Inflammatory macrophage treated with lipopolysaccharide for 4 hours (primary cell): ENCODE data around the gene FANCG.

Experiments
- DNase-seq: peaks from one replicate; pipeline ENCODE4 v3.0.0-alpha.2; 2020

FANCG gene

GRCh38 chr9:35057271-35057620, 22.5 kb downstream of the FANCG start:
- no peak for DNase-seq

- DNase-seq, result no peak
Measured at GRCh38 chr9:35056571-35057270, 23.0 kb downstream of the FANCG start.

GRCh38 chr9:35054871-35055644, 24.7 kb downstream of the FANCG start:
- DNase-seq, result no peak

GRCh38 chr9:35054185-35054835, 25.4 kb downstream of the FANCG start:
- no peak for DNase-seq

- DNase-seq, result peak; percentile 27
Measured at GRCh38 chr9:35051069-35051967, 28.4 kb downstream of the FANCG start.

- no peak for DNase-seq
Measured at GRCh38 chr9:35048511-35048910, 31.2 kb downstream of the FANCG start.

- no peak for DNase-seq
Measured at GRCh38 chr9:35044071-35044470, 35.7 kb downstream of the FANCG start.

- no peak for DNase-seq
Measured at GRCh38 chr9:35042891-35043545, 36.7 kb downstream of the FANCG start.

GRCh38 chr9:35042081-35042604, 37.6 kb downstream of the FANCG start:
- DNase-seq, result peak; percentile 46

GRCh38 chr9:35035851-35036701, 43.7 kb downstream of the FANCG start:
- no peak for DNase-seq

GRCh38 chr9:35033101-35033500, 46.6 kb downstream of the FANCG start:
- DNase-seq, result no peak

GRCh38 chr9:35029852-35030251, 49.9 kb downstream of the FANCG start:
- no peak for DNase-seq

GRCh38 chr9:35029241-35029640, 50.5 kb downstream of the FANCG start:
- no peak for DNase-seq

GRCh38 chr9:35028341-35028740, 51.4 kb downstream of the FANCG start:
- no peak for DNase-seq

- DNase-seq, result no peak
Measured at GRCh38 chr9:35027860-35028259, 51.9 kb downstream of the FANCG start.

- no peak for DNase-seq
Measured at GRCh38 chr9:35027374-35027773, 52.4 kb downstream of the FANCG start.

- no peak for DNase-seq
Measured at GRCh38 chr9:35026671-35027070, 53.1 kb downstream of the FANCG start.
